Testis (tissue), 3 donors: ENCODE measurements around the gene BICC1. TPM values are rescaled to one million over a fixed set of nuclear protein-coding genes. Genes with fewer than 3 reads are reported as not detected.

Experiments
- DNase-seq: peaks from one replicate; pipeline ENCODE4 v3.0.0-alpha.2; 2019
- H3K27ac ChIP-seq, 2 donors: fragments of 200-600 bp; sonication (generic); one replicate each; pipeline ENCODE4 v1.5.1; 2019
- H3K27me3 ChIP-seq: fragments of 200-600 bp; sonication (generic); one replicate; pipeline ENCODE4 v1.5.1; 2019
- H3K36me3 ChIP-seq: fragments of 200-600 bp; sonication (generic); one replicate; pipeline ENCODE4 v1.5.1; 2017; ENCODE audit warnings: low read depth; ENCODE audit errors: missing control alignments
- H3K4me1 ChIP-seq: fragments of 200-600 bp; sonication (generic); one replicate; pipeline ENCODE4 v1.5.1; 2019
- H3K4me3 ChIP-seq, 2 donors: fragments of 200-600 bp; sonication (generic); one replicate each; pipeline ENCODE4 v1.5.1; 2017 to 2019
- H3K9me3 ChIP-seq: fragments of 200-600 bp; sonication (generic); one replicate; pipeline ENCODE4 v1.5.1; 2017
- CTCF ChIP-seq, 3 experiments: fragments of 450-650 bp in 2 of 3; fragments of 200-600 bp in 1 of 3; sonication (generic) in 1 of 3; IDR thresholded peaks; one replicate each; pipeline ENCODE4 v1.5.1; 2016 to 2019; ENCODE audit warnings: antibody characterized with exemption in 3 of 3, mild to moderate bottlenecking in 2 of 3, moderate library complexity in 1 of 3
- POLR2A ChIP-seq: fragments of 450-650 bp; IDR thresholded peaks from one replicate; pipeline ENCODE4 v1.6.1; 2017; ENCODE audit warnings: antibody characterized with exemption, mild to moderate bottlenecking, moderate library complexity
- WGBS, 2 donors: methylation state at CpG; one replicate each; pipeline ENCODE4 v1.1.5; 2018; 5-methylcytosine and 5-hydroxymethylcytosine counted together
- intact Hi-C: fragments of 100-400 bp; cut with DNase I; formaldehyde crosslinking; loops from one replicate; pipeline ENCODE4 v1.15.1; 2023; ENCODE audit warnings: low total_unique reads
- polyA plus RNA-seq: library from polyadenylated mRNA; stranded (reverse); fragments of 350-450 nt; fragmentation: Illumina TruSeq; extraction: RNeasy Lipid Tissue Mini Kit (QIAGEN cat#74804); gene quantifications from one replicate; pipeline ENCODE4 v1.2.3, GENCODE V29; 2014; ENCODE audit warnings: low read depth, low replicate concordance; ENCODE audit not compliant: insufficient read depth
- total RNA-seq, 2 donors: library from RNA; depleted of rRNA; stranded (reverse); fragments of >200 nt; gene quantifications; one replicate each; pipeline ENCODE4 v1.2.3, GENCODE V29; 2016

BICC1 gene
- total and polyA plus RNA-seq, 3 donors from 2014 or later, result 8.7 to 14.1 (median 10.0) TPM

DNA sequence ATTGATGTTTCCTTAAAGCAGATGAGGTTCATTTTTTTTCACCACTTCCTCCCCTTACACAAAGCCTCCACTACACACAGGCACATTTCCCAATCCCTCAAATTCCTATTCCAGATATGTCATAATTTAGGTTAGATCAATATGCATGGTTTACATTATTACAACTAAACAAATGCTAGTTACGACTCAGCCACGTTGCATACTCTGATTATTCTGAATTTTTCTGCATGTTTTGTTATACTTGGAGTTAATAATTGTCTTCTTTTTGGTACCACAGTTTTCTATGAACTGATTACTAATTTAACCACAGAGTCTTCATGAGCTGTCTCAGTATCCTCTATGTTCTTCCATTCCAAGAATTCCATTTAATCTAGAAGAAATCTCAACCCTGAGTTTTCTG lies 4.4 kb upstream of the BICC1 start:
- no peaks in the 10 kb centered on the region for H3K9me3 ChIP-seq
- no peak overlapping the region for H3K27ac ChIP-seq
- H3K36me3 ChIP-seq, result no peaks in the 10 kb centered on the region
- H3K27me3 ChIP-seq, result no peaks in the 10 kb centered on the region
- DNase-seq, result no peak
- H3K4me1 ChIP-seq, result peaks cover 6% of the 10 kb centered on the region
- TF ChIP-seq CTCF (IDR thresholded peaks at IDR 0.05) (no peak), POLR2A (no peak)
- H3K4me3 ChIP-seq, result no peak overlapping the region
- intact Hi-C loops, result no loop called here
- WGBS, 2 donors, result 60 to 66% methylated on average over 2 of the region's 2 CpGs

DNA sequence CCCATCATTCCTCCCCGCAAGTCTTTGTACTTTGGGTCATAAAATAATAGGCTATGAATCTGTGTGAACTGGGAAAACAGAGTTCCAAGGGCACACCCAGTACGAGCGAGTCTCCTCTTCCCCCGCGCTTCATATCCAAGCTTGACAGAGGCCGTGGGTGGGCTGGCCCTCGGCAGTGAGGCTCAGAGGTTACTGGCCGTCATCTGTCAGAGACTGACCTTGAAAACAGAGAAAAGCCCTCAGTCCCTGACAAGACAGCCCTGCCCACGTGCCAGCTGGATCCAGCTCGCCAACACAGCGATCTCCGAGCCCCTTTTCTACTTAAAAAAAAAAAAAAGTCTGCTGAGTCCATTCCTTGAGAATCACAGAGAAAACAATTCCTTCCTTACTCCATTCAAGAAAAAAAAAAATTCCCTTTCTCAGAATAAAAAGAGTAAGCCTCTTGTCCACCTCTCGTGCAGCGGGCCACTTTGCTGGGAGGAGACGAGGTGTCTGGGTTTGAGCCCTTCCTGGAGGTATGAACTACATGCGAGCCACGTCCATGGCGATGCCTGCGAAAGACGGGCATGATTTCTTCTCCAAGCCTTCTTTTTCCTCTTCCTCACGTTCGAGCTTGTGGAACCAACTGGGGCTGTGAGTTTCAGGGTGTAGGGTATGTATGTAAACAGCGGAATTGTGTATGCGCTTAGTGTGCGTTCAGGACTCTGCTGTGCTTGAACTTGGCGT lies 744 bp upstream of the BICC1 start:
- intact Hi-C loops, result no loop called here
- WGBS, 2 donors, result 1 to 4% methylated on average over 18 to 26 of the region's 26 CpGs
- DNase-seq, result peak; percentile 71

GRCh38 chr10:58513188-58514110 lies 777 bp downstream of the BICC1 start:
- Histone ChIP-seq H3K4me3 (peak overlapping the region; percentile 60 to 82), H3K36me3 (no peaks in the 10 kb centered on the region), H3K4me1 (peaks cover 6% of the 10 kb centered on the region), H3K9me3 (no peaks in the 10 kb centered on the region), H3K27me3 (no peaks in the 10 kb centered on the region), H3K27ac (peak overlapping the region; percentile 75 to 81)
- TF ChIP-seq CTCF (IDR thresholded peaks at IDR 0.05) (no peak), POLR2A (no peak)
- intact Hi-C loops, result no loop called here
- WGBS, 2 donors, result 1 to 2% methylated on average over 11 to 34 of the region's 53 CpGs
- DNase-seq, result peak; percentile 75

More for the DNA sequence above, 744 bp upstream of the BICC1 start:
- peak overlapping the region; percentile 60 to 76 for H3K27ac ChIP-seq
- no peaks in the 10 kb centered on the region for H3K36me3 ChIP-seq
- H3K4me1 ChIP-seq, result peaks cover 6% of the 10 kb centered on the region
- no peaks in the 10 kb centered on the region for H3K27me3 ChIP-seq
- peak overlapping the region; percentile 60 to 63 for H3K4me3 ChIP-seq
- no peaks in the 10 kb centered on the region for H3K9me3 ChIP-seq
- TF ChIP-seq POLR2A, result no peak
- TF ChIP-seq CTCF (IDR thresholded peaks at IDR 0.05), result no peak

DNA sequence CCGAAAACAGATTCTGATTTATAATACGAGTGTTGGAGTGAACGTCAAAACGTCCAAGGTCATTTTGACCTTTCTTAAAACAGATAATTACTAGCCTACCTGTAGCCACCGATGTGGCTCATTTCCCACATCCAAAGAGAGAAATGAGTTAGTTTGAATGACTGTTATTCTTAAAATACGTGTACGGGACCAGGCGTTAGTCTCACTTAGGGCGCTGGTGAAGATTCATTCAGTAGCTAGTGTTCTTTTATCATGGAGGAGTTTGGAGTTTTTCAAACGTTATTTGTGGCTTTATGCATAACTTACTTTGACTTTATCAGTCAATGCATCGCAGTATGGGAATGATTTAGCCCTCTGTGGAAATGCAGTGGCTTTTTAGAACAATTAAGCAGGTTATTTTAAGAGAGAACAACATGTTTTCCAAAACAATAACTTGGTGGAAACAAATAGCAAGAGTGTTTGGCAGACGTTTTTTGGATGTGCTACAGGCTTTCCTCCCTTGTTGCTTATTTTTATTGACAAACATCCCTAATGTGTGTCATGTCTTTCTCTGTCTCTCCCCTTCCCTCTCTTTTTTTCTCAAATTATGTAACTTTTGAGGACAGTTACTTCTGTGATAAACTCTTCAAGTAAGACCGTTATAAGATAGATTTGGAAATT lies 1.6 kb downstream of the BICC1 start:
- 8 to 10% methylated on average over 13 of the region's 13 CpGs for WGBS, 2 donors

More for the DNA sequence above, 1.6 kb downstream of the BICC1 start:
- Histone ChIP-seq H3K4me3 (peak overlapping the region; percentile 60 to 82), H3K27ac (peak overlapping the region in 1 of 2 donors; percentile 81), H3K36me3 (no peaks in the 10 kb centered on the region), H3K27me3 (no peaks in the 10 kb centered on the region), H3K4me1 (peaks cover 6% of the 10 kb centered on the region), H3K9me3 (no peaks in the 10 kb centered on the region)
- no peak for DNase-seq
- TF ChIP-seq POLR2A, result no peak
- intact Hi-C loops, result no loop called here
